C4-2B (cell line): ENCODE results near the gene NAV3.

Source experiments
- ZFX ChIP-seq: fragments of 450-650 bp; IDR thresholded peaks from 2 replicates; pipeline ENCODE4 v1.6.1; 2017
- TF ChIP-seq, protein P1 (sequence below): fragments of 450-650 bp; conservative IDR thresholded peaks from 2 replicates; pipeline ENCODE4 v1.5.1; 2017; ENCODE audit warnings: mild to moderate bottlenecking

DNA sequence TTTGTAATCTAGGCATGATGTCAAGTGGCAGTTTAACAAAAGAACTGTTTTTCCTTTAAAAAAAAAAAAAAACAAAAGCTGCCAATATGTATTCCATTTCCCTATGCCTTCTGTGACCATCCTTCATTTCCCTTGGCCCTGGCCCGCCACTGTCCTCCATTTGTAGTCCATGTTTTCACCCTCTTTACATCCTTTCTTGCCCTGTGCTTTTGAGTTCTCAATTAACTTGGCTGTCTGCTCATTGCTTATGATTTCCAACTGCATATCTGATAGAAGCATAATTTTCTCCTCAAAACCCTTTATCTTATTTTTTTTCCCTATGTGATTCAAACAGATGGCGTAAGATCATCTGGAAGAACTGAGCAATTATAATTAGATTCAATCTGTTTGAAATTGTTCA, 297.5 kb downstream of the NAV3 start:
- TF ChIP-seq, protein P1, sequence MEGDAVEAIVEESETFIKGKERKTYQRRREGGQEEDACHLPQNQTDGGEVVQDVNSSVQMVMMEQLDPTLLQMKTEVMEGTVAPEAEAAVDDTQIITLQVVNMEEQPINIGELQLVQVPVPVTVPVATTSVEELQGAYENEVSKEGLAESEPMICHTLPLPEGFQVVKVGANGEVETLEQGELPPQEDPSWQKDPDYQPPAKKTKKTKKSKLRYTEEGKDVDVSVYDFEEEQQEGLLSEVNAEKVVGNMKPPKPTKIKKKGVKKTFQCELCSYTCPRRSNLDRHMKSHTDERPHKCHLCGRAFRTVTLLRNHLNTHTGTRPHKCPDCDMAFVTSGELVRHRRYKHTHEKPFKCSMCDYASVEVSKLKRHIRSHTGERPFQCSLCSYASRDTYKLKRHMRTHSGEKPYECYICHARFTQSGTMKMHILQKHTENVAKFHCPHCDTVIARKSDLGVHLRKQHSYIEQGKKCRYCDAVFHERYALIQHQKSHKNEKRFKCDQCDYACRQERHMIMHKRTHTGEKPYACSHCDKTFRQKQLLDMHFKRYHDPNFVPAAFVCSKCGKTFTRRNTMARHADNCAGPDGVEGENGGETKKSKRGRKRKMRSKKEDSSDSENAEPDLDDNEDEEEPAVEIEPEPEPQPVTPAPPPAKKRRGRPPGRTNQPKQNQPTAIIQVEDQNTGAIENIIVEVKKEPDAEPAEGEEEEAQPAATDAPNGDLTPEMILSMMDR, result no peak
- TF ChIP-seq ZFX, result no peak
